Testis (tissue), 3 donors: ENCODE results near the gene GNAO1. TPM values are rescaled to one million over a fixed set of nuclear protein-coding genes. Genes with fewer than 3 reads are reported as not detected.

Experiments
- DNase-seq: peaks from one replicate; pipeline ENCODE4 v3.0.0-alpha.2; 2019
- H3K27ac ChIP-seq, 2 donors: fragments of 200-600 bp; sonication (generic); one replicate each; pipeline ENCODE4 v1.5.1; 2019
- H3K27me3 ChIP-seq: fragments of 200-600 bp; sonication (generic); one replicate; pipeline ENCODE4 v1.5.1; 2019
- H3K36me3 ChIP-seq: fragments of 200-600 bp; sonication (generic); one replicate; pipeline ENCODE4 v1.5.1; 2017; ENCODE audit warnings: low read depth; ENCODE audit errors: missing control alignments
- H3K4me1 ChIP-seq: fragments of 200-600 bp; sonication (generic); one replicate; pipeline ENCODE4 v1.5.1; 2019
- H3K4me3 ChIP-seq, 2 donors: fragments of 200-600 bp; sonication (generic); one replicate each; pipeline ENCODE4 v1.5.1; 2017 to 2019
- H3K9me3 ChIP-seq: fragments of 200-600 bp; sonication (generic); one replicate; pipeline ENCODE4 v1.5.1; 2017
- POLR2A ChIP-seq: fragments of 450-650 bp; IDR thresholded peaks from one replicate; pipeline ENCODE4 v1.6.1; 2017; ENCODE audit warnings: antibody characterized with exemption, mild to moderate bottlenecking, moderate library complexity
- WGBS, 2 donors: methylation state at CpG; one replicate each; pipeline ENCODE4 v1.1.5; 2018; 5-methylcytosine and 5-hydroxymethylcytosine counted together
- intact Hi-C: fragments of 100-400 bp; cut with DNase I; formaldehyde crosslinking; loops from one replicate; pipeline ENCODE4 v1.15.1; 2023; ENCODE audit warnings: low total_unique reads
- polyA plus RNA-seq: library from polyadenylated mRNA; stranded (reverse); fragments of 350-450 nt; fragmentation: Illumina TruSeq; extraction: RNeasy Lipid Tissue Mini Kit (QIAGEN cat#74804); gene quantifications from one replicate; pipeline ENCODE4 v1.2.3, GENCODE V29; 2014; ENCODE audit warnings: low read depth, low replicate concordance; ENCODE audit not compliant: insufficient read depth
- total RNA-seq, 2 donors: library from RNA; depleted of rRNA; stranded (reverse); fragments of >200 nt; gene quantifications; one replicate each; pipeline ENCODE4 v1.2.3, GENCODE V29; 2016
- TF ChIP-seq, protein P1 (sequence below), 3 experiments: fragments of 450-650 bp in 2 of 3; fragments of 200-600 bp in 1 of 3; sonication (generic) in 1 of 3; IDR thresholded peaks; one replicate each; pipeline ENCODE4 v1.5.1; 2016 to 2019; ENCODE audit warnings: antibody characterized with exemption in 3 of 3, mild to moderate bottlenecking in 2 of 3, moderate library complexity in 1 of 3

The GNAO1 gene
- total and polyA plus RNA-seq, 3 donors from 2014 or later, result 28.6 to 37.1 (median 33.3) TPM

DNA sequence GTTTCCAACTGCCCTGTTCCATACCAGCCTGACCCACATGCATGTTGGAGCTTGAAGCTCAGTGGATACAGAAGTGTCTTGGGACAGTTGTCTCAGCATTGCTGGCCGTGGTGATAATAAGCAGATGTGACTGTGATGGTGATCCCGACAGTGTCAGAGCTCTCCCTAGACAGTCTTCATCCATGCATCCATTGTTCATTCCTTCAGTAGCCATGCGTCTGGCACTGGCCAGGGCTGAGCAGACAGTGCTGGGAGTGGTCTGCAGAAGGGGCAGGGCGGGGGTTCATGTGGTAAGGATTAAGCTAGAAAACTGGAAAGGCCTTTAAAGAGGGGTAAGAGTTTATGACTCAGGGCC is 68.1 kb downstream of the GNAO1 start:
- no peaks in the 10 kb centered on the region for H3K9me3 ChIP-seq
- H3K4me1 ChIP-seq, result peaks cover 54% of the 10 kb centered on the region
- no peak for DNase-seq
- no peak for TF ChIP-seq POLR2A
- TF ChIP-seq, protein P1, sequence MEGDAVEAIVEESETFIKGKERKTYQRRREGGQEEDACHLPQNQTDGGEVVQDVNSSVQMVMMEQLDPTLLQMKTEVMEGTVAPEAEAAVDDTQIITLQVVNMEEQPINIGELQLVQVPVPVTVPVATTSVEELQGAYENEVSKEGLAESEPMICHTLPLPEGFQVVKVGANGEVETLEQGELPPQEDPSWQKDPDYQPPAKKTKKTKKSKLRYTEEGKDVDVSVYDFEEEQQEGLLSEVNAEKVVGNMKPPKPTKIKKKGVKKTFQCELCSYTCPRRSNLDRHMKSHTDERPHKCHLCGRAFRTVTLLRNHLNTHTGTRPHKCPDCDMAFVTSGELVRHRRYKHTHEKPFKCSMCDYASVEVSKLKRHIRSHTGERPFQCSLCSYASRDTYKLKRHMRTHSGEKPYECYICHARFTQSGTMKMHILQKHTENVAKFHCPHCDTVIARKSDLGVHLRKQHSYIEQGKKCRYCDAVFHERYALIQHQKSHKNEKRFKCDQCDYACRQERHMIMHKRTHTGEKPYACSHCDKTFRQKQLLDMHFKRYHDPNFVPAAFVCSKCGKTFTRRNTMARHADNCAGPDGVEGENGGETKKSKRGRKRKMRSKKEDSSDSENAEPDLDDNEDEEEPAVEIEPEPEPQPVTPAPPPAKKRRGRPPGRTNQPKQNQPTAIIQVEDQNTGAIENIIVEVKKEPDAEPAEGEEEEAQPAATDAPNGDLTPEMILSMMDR (IDR thresholded peaks at IDR 0.05), result no peak
- H3K4me3 ChIP-seq, result no peak overlapping the region
- peak overlapping the region in 1 of 2 donors; percentile 74 for H3K27ac ChIP-seq
- intact Hi-C loops, result no loop called here
- no peaks in the 10 kb centered on the region for H3K27me3 ChIP-seq
- H3K36me3 ChIP-seq, result no peaks in the 10 kb centered on the region
- 82 to 94% methylated on average over 4 of the region's 4 CpGs for WGBS, 2 donors

DNA sequence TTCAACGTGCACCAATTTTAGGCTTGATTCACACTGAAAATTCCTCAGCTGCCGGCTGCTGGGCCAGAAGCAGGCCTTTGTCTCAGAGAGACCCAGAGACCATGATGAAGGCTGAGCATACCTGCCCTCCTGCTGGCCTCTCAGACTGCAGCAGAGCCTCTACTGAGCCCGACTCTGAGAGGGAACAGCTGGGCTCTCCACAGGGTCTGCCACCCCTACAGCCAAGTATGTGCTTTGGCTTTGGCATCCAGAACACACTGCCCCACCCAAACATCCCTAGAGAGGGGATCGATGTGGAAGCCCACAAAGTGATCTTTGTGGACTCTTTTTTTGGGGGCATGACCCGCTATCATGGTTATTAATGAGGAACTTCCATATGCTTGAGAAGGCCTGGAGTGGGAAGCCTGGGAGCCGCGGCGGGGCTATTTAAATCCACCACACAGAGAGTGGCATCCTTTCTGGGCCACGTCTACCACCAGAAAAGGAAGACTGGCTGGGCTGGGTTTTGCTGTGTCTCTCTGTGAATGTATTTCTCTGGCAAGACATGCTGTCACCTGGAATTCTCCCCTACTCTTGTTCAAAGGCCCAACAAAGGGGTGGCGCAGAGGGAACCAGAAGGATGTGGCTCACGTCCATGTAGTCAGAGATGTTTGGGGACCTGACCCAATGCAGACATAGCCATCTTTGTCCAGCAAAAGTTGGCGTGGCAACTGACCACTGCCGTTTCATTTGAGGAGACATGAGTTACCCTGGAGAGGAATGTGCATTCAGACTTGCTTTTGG is 69.3 kb downstream of the GNAO1 start:
- H3K27ac ChIP-seq, result no peak overlapping the region
- peaks cover 54% of the 10 kb centered on the region for H3K4me1 ChIP-seq

DNA sequence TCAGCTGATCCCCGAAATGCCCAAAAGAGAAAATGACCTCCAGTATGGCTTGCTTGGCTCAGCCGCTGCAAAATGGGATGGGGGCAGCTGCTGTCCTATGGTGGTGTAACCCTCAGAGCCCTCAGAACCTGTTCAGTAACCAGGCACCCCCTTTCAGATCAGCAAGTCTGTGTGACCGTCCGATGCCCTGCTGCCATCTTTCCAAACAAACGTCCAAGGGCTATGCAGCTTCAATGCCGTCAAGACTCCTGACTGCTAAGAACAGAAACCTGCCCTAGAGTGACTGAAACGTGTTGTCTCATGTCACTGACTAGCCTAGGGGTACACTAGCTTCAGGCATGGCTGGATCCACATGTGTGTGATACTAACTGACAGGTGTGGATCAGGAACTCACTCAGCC is 70.4 kb downstream of the GNAO1 start:
- H3K4me3 ChIP-seq, result no peak overlapping the region
- peaks cover 47% of the 10 kb centered on the region for H3K4me1 ChIP-seq
- TF ChIP-seq, protein P1 (IDR thresholded peaks at IDR 0.05), result no peak
- TF ChIP-seq POLR2A, result no peak
- no peaks in the 10 kb centered on the region for H3K36me3 ChIP-seq
- no peaks in the 10 kb centered on the region for H3K9me3 ChIP-seq
- no peaks in the 10 kb centered on the region for H3K27me3 ChIP-seq
- intact Hi-C loops, result no loop called here
- no peak for DNase-seq
- no peak overlapping the region for H3K27ac ChIP-seq
- 83 to 90% methylated on average over 7 of the region's 7 CpGs for WGBS, 2 donors

More for the DNA sequence above, 69.3 kb downstream of the GNAO1 start:
- WGBS, 2 donors, result 84 to 89% methylated on average over 8 to 13 of the region's 13 CpGs
- Histone ChIP-seq H3K9me3 (no peaks in the 10 kb centered on the region), H3K27me3 (no peaks in the 10 kb centered on the region), H3K4me3 (no peak overlapping the region), H3K36me3 (no peaks in the 10 kb centered on the region)
- TF ChIP-seq, protein P1 (IDR thresholded peaks at IDR 0.05), result no peak
- TF ChIP-seq POLR2A, result no peak
- intact Hi-C loops, result no loop called here
- DNase-seq, result no peak

DNA sequence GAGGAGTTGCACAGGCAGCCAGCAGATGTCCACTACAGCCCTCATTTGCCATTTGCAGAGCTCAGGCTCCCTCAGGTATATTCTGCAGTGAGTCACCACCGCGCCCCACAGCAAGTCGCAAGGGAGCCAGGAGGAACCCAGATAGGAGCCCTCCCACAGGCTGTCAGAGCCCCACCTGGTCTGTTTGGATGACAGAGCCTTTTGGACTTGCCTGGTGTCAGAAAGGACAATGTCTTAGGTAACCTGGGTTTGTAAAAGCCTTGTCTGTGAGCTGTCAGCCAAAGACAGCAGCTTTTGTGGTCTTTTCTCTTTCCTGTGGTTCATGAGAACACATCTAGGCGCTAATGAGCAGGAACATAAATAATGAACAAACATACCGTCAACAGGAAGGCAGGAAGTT is 70.9 kb downstream of the GNAO1 start:
- DNase-seq, result no peak
- Histone ChIP-seq H3K27me3 (no peaks in the 10 kb centered on the region), H3K36me3 (no peaks in the 10 kb centered on the region), H3K4me3 (no peak overlapping the region), H3K4me1 (peaks cover 44% of the 10 kb centered on the region), H3K27ac (no peak overlapping the region), H3K9me3 (no peaks in the 10 kb centered on the region)
- TF ChIP-seq POLR2A, result no peak
- TF ChIP-seq, protein P1 (IDR thresholded peaks at IDR 0.05), result no peak
- 50 to 55% methylated on average over 5 of the region's 5 CpGs for WGBS, 2 donors
- intact Hi-C loops, result no loop called here
